ENCODE results near the gene WDR43.

The WDR43 gene

GRCh38 chr2:28915939-28916338, 21.5 kb downstream of the WDR43 start:
- DNase-seq = no peak

- DNase-seq = no peak
Observed at GRCh38 chr2:28926847-28927246, 32.4 kb downstream of the WDR43 start.

GRCh38 chr2:28927469-28927868, 33.0 kb downstream of the WDR43 start:
- DNase-seq = no peak

DNA sequence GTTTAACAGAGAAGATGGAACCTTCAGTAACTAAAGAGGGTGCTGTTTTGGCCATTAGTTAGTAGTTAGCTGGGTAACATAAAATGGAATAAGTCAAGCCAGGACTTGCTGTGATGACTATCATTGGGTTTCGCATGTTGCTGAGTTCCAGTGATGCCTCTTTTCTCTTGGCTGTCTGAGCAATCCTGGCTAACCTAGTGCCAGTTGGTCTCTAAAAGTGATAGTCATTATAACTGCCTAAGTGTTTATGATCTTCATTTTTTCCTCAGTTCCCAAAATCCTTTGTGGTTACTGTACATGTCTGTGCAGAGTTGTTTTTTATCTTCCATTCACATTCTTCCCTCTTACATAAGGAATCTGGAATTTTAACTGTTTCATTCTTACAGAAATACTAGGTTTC, 33.4 kb downstream of the WDR43 start:
- DNase-seq = no peak

DNA sequence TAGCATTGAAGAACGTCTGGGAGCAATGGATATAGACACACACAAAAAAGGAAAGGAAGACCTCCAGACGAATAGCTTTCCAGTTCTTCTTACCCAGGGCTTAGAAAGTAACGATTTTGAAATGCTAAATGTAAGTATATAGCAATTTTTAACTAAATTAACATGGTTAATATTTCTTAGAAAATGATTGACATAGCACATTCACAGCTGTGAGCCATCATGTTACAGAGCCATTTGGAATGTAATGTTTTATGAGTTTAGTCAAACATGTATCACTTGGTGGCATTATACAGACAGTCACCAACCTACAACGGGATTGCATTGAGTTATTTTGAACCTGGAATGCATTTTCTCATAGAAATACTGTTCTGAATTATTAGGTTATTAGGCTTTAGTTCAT, 35.1 kb downstream of the WDR43 start:
- DNase-seq = no peak

- no peak for DNase-seq
Observed at GRCh38 chr2:28930205-28930604, 35.7 kb downstream of the WDR43 start.

- DNase-seq = no peak
Observed at GRCh38 chr2:28934769-28935168, 40.3 kb downstream of the WDR43 start.

DNA sequence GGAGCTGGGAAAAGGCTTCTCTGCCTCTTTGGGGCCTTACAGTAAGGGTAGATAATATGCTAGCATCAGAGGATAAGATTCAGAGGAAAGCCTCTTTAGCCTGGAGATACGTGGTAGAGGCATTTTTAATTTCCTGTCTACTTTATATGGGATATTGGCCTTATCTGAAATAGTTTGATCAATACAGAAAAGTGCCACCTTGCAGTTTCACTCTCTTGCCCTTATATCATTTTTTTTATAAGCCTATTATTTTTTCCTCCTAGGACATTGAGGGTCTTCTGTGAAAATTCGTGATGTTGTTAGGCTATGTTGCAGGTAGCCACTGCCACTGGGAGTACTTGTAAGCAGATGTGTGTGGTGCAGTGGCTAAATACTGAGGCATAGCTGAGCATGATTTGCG, 46.5 kb downstream of the WDR43 start:
- DNase-seq = no peak

DNA sequence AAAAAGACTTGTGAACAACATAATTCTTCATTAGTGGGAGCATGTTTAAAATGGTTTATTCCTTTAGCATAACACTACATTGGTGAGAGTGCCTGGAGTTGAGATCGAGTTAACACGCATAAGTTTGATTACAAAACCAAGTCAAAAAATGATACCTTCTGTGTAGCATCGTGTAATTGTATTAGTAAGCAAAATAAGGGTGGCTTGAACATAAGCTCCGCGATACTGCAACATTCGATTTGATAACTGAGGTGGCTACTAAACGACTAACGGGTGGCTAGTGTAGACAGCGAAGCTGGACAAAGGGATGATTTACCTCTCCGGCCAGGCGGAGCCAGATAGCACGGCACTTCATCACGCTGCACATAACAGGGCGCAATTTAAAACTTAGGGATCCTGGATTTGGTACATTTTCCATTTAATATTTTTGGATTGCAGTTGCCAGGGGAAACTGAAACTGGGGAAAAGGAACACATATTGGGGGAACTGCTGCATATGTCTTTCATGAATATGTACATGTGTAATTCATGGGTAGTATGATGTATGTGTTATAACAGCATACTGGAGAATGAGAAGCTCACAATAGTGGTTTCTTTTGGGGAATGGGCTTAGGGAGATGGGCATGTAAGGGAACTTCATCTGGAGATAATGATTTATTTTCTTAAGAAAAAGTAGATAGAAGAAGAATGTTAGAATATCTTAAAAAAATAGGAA, 50.2 kb downstream of the WDR43 start:
- DNase-seq = no peak

DNA sequence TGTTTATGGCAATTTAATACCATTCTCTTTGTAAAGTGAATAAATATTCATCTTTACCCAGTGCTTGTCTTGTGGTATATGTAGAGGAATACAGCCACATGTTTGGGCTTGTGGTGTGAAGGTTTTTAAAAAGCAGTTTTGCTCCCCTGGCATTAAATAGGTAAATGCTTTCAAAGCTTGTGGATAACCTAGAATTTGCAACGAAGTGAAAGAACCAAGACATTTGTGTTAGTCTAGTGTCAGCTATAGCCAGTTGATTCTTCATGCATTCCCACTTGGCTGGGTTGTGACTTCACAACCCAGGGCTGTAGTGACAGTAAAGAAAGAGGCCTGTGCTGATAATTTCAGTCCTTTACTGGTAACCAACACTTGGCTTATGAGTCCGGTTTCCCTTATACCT, 53.7 kb downstream of the WDR43 start:
- DNase-seq = no peak

GRCh38 chr2:28949190-28949589, 54.7 kb downstream of the WDR43 start:
- no peak for DNase-seq

GRCh38 chr2:28949617-28950305, 55.3 kb downstream of the WDR43 start:
- no peak for DNase-seq

DNA sequence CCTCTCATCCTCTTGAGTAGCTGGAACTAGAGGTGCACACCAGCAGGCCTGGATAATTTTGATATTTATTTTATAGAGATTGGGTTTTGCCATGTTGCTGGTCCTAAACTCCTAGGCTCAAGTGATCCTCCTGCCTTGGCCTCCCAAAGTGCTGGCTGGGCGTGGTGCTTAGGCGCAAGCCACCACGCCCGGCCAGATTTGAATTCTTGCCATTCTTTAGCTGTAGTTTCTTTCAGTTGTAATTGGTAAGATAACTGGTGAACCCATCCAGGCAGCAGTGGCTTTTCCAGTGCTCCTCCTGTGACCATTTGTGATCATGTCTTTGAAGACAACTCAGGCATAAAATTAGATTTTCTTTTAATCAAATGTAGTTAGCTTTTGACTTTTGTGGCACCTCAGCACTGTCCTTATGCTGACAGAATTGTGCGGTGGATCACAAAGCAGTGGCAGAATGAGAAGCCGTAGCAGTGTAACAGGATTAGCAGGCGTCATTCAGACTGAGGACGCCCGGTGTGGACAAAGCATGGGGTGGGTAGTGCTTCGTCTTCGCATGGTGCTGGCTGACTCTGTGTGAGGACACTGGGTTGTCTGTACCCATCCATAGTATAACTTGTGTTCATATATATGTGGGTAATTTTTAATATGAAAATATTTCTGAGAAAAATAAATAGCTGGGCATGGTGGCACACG, 56.6 kb downstream of the WDR43 start:
- no peak for DNase-seq

- no peak for DNase-seq
Observed at GRCh38 chr2:28951910-28952835, 57.7 kb downstream of the WDR43 start.

DNA sequence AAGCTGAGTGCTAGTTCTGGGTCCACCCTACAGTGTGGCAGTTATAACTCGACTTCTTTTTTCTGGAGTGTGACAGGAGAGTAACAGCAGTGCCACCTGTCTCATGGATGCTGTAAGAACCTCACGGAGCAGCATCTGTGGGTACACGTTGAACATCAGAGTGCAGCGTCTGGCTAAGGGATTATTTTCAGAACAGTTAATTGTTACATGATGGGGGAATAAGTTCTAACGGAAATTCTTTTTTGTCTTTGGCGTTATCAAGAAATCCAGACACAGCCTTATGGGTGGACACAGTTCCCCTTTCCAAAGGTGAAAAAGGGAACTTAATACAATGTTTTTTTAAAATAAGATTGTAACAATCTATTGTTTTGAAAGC, 58.4 kb downstream of the WDR43 start:
- peak; percentile 4 for DNase-seq

DNA sequence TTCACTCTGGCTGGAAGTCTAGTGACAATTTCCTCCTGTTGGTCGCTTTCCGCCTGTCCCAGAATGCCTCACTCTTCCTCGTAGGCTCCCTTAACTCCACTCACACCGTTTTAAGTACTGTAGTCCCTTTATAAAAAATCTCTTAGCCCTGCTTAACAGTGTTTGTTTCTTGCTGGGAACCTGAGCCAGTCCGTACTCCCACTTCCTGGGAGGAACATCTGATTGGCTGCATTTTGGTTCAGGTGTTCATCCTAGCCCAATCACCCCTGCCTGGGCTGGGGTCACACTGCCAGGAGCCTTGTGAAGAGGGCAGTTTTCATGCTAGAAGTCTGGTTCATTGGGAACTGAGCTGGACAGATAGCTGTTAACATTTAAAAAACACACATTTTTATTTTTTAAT, 61.0 kb downstream of the WDR43 start:
- DNase-seq = no peak

- peak; percentile 23 for DNase-seq
Observed at GRCh38 chr2:28956415-28956826, 62.0 kb downstream of the WDR43 start.

DNA sequence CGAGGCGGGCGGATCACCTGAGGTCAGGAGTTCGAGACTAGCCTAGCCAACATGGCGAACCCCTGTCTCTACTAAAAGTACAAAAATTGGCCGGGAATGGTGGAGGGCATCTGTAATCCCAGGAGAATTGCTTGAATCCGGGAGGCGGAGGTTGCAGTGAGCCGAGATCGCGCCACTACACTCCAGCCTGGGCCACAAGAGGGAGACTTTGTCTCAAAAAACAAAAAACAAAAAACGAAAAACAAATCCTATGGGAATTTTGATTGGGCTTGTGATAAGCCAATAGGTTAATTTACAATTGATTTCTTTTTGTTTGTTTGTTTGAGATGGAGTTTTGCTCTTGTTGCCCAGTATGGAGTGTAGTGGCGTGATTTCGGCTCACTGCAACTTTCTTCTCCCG, 62.4 kb downstream of the WDR43 start:
- no peak for DNase-seq

DNA sequence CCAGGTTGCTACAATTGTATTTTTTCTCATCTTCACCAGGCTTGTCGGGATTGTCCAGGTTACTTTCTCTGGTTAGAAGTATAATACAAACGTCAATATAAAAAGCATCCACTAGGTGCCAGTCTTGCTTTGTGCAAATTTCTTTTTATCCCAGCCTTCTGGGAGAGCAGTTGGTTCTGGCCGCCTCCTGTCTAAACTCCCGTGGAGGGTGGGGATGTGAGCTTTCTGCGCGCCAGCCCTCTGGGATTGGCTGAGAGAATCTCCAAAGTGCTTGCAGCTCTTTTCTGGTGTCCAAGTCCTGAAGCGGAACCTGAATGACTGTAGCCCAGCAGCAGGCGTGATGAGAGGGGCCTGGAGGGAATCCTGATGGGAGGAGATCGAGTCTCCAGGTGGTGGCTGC, 64.2 kb downstream of the WDR43 start:
- peak; percentile 76 for DNase-seq

GRCh38 chr2:28960401-28960800, 65.9 kb downstream of the WDR43 start:
- DNase-seq = no peak

GRCh38 chr2:28962505-28962904, 68.0 kb downstream of the WDR43 start:
- no peak for DNase-seq

DNA sequence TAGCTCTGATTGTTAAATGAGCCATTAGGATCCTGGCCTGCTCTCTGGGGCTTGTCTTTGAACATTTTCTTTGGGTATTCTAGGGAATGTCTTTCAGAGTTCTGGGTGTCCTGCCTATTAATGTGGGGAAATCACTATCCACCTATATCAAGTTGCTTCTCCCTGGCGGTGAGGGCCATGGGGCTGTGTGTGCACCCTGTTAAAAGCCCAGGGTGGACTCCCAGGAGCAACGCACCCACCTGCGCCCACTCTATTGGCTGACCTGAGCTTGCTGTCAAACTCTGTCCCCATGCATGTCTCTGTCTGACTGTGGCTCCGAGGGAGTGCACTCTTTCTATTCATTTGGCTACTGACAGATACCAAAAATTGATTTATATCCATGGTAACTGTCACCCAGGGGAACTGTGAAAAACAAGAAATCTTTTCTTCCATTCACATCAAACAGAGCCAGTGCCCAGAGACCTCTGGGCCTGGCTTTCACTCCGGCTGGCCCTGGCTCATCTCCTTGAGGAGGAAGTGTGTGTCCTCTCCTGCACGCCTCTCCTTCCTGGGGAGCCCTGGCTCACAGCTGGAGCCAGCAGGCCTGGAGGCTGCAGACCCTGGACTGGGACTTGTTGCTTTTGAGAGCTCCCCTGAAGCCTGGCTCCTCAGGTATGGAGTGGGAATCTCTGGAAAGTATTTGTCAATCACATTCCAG, 76.1 kb downstream of the WDR43 start:
- DNase-seq = no peak

Data from CD4-positive, alpha-beta T cell treated with Interleukin-10 for 1 hour (primary cell).